Psoas muscle (tissue), 8 donors: ENCODE data around the gene PTPRD. TPM values are rescaled to one million over a fixed set of nuclear protein-coding genes. Genes with fewer than 3 reads are reported as not detected.

Source experiments
- ATAC-seq, 4 donors: fragments of 200-7000 bp; cut with Tn5 transposase; one replicate each; pipeline ENCODE4 v1.9.1; 2020; ENCODE audit warnings: moderate library complexity in 3 of 4, mild to moderate bottlenecking in 2 of 4
- DNase-seq, 2 donors: peaks; one replicate each; pipeline ENCODE4 v3.0.0-alpha.2; 2020
- H3K27ac ChIP-seq: fragments of 200-600 bp; one replicate; pipeline ENCODE4 v1.8.0; 2022
- H3K27me3 ChIP-seq, 3 donors: fragments of 200-600 bp in 1 of 3; one replicate each; pipeline versions ENCODE4 v1.6.1 to v1.8.0; 2013 to 2022; ENCODE audit warnings: low read length in 2 of 3, mild to moderate bottlenecking in 2 of 3, moderate library complexity in 1 of 3; ENCODE audit not compliant: insufficient read depth in 3 of 3
- H3K36me3 ChIP-seq, 2 donors: fragments of 200-600 bp in 1 of 2; one replicate each; pipeline versions ENCODE4 v1.6.1 to v1.8.0; 2013 to 2022; ENCODE audit warnings: low read depth in 1 of 2, mild to moderate bottlenecking in 1 of 2, moderate library complexity in 1 of 2; ENCODE audit not compliant: insufficient read depth in 1 of 2
- H3K4me1 ChIP-seq: fragments of 200-600 bp; one replicate; pipeline ENCODE4 v1.8.0; 2022
- H3K4me3 ChIP-seq: fragments of 200-600 bp; one replicate; pipeline ENCODE4 v1.8.0; 2022; ENCODE audit warnings: mild to moderate bottlenecking
- H3K9me3 ChIP-seq: fragments of 200-600 bp; one replicate; pipeline ENCODE4 v1.8.0; 2022
- CTCF ChIP-seq: fragments of 200-600 bp; IDR thresholded peaks from one replicate; pipeline ENCODE4 v1.8.0; 2022; ENCODE audit warnings: antibody characterized with exemption
- WGBS, 3 donors: extraction: QIAGEN DNeasy Blood & Tissue Kit; methylation state at CpG; one replicate each; pipeline versions ENCODE4 v1.1.6 to v1.1.7; 2013; 5-methylcytosine and 5-hydroxymethylcytosine counted together
- intact Hi-C, 2 donors: fragments of 100-400 bp; cut with DNase I; formaldehyde crosslinking; loops; one replicate each; pipeline versions ENCODE4 v1.11.0 to v1.14.2; 2022
- long read RNA-seq, 2 donors: library from polyadenylated mRNA; unstranded; transcript quantifications; one replicate each; pipeline ENCODE4 v2.0.0, GENCODE V29; 2021
- polyA plus RNA-seq, 3 donors: library from polyadenylated mRNA; stranded (reverse); fragments of 200-250 nt; gene quantifications; one replicate each; pipeline ENCODE4 v1.2.3, GENCODE V29; 2013
- total RNA-seq, 4 donors: library from RNA; stranded (reverse); fragmentation: NEBNext Ultra II Directional in 2 of 4; extraction: Animal tissue kit (Norgen Biotek cat#: 25700) in 2 of 4; gene quantifications; one replicate each; pipeline versions ENCODE4 v1.2.1 to v1.2.4, GENCODE V29; 2021 to 2023
- donor health status: healthy with polysubstance abuse.
- donor health status: DM: no; HTN: no; CAD: no; lungs with moderate emphysema.
- donor health status: Bipolar disorder and iron deficiency.
- donor health status: healthy.
- donor health status: DM: yes; HTN: yes; CAD: no.
- donor health status: DM: no; HTN: no; CAD: no.
- donor health status: DM: no; HTN: no; CAD: no.
- donor health status: DM: yes; HTN: yes; CAD: no.

The PTPRD gene
- total RNA-seq, result 1 to 10 TPM in 3 of 4 donors, under 1 TPM in 1; 0.66 to 3.1 (median 2.1) TPM
- polyA plus RNA-seq, result under 1 TPM; 0.44 to 0.91 (median 0.48) TPM
- long read RNA-seq, donor 1, result 0 reads
- long read RNA-seq, donor 2, result 0 reads

- DNase-seq, result peak in 1 of 2 donors; percentile 36
- Histone ChIP-seq H3K4me1 (no peaks in the 10 kb centered on the region), H3K27me3 (peaks cover 0 to 41% (median 14%) of the 10 kb centered on the region in 3 donors), H3K27ac (no peak within 1 kb of the TSS), H3K36me3 (no peaks in the 10 kb centered on the region), H3K9me3 (no peaks in the 10 kb centered on the region), H3K4me3 (peak within 1 kb of the TSS; percentile 52)
- no peak for TF ChIP-seq CTCF
- ATAC-seq, result no peak
- 1% methylated on average over 65 to 87 of the region's 87 CpGs for WGBS, 3 donors
- intact Hi-C loops, result no loop called here
Observed at GRCh38 chr9:10612641-10613398, at the start of gene PTPRD. TSS of gene PTPRD (minus strand) at chr9:10613002.

- Histone ChIP-seq H3K27me3 (no peaks in the 10 kb centered on the region), H3K36me3 (no peaks in the 10 kb centered on the region), H3K27ac (no peak overlapping the region), H3K4me1 (no peaks in the 10 kb centered on the region), H3K9me3 (no peaks in the 10 kb centered on the region), H3K4me3 (no peak overlapping the region)
- intact Hi-C loops, result no loop called here
- ATAC-seq (no peak), DNase-seq (no peak)
- 60 to 74% (median 73%) methylated on average over 2 of the region's 2 CpGs for WGBS, 3 donors
- TF ChIP-seq CTCF, result no peak
Observed at GRCh38 chr9:10661994-10662393, 49.2 kb upstream of the PTPRD start.

DNA sequence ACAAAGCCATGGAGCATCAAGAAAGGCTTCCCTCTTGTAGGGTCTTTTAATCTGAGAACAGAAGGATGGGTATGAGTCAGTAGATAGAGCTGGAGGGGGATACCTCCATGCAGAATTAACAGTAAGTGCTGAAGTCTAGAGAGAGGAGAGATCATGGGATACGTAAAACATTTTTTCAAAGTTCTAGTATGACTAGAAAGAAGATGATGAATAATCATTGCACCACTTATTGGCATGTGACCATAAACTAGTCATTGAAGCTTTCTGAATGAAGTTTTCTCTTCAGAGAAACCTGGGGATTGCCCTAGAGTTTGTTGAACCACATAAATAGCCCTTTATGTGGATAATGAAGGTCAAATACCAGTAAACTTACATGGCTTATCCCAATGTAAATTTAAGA, 48.6 kb upstream of the PTPRD start:
- ATAC-seq, result no peak
- intact Hi-C loops, result no loop called here
- H3K27ac ChIP-seq, result no peak overlapping the region
- H3K36me3 ChIP-seq, result no peaks in the 10 kb centered on the region
- no peaks in the 10 kb centered on the region for H3K4me1 ChIP-seq
- 79 to 96% (median 92%) methylated on average over 1 of the region's 1 CpG for WGBS, 3 donors
- no peak for DNase-seq
- H3K4me3 ChIP-seq, result no peak overlapping the region
- TF ChIP-seq CTCF, result no peak
- H3K27me3 ChIP-seq, result no peaks in the 10 kb centered on the region
- H3K9me3 ChIP-seq, result no peaks in the 10 kb centered on the region

DNA sequence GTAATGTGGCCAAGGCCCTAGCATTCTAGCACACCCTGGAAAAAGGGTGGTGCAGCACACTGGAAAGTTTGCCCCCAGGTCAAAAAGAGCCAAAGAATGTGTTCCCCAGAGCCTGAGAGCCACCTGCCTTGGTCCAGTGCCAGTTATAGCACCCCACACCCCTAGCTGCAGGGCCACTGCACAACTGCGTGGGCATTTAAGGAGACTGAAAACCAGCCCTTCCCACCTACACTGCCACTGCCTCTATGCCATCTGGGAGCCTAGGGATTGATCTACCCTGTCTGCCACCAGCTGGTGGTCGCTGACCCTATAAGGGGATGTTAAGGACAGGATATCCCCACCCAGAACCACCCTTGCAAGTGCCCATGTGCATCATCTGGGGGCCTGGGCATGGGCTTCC, 38.2 kb upstream of the PTPRD start:
- Histone ChIP-seq H3K36me3 (no peaks in the 10 kb centered on the region), H3K27ac (no peak overlapping the region), H3K27me3 (no peaks in the 10 kb centered on the region), H3K4me1 (no peaks in the 10 kb centered on the region), H3K9me3 (peaks cover 19% of the 10 kb centered on the region), H3K4me3 (no peak overlapping the region)
- TF ChIP-seq CTCF, result no peak
- no peak for DNase-seq
- intact Hi-C loops, result no loop called here
- WGBS, 3 donors, result 72 to 81% (median 77%) methylated on average over 2 of the region's 2 CpGs
- no peak for ATAC-seq
